Uterus (tissue), 2 donors: ENCODE results near the gene KCTD13.
"Not testable (repeated sequence)": the region's sequence is repeated elsewhere in the genome, so short reads cannot be mapped to it uniquely, and the experiment has no call there.

Experiments used
- CTCF ChIP-seq, 4 experiments: fragments of 200-600 bp in 2 of 4; fragments of 450-650 bp in 2 of 4; sonication (generic) in 2 of 4; IDR thresholded peaks; one replicate each; pipeline ENCODE4 v1.5.1; 2016 to 2019; ENCODE audit warnings: antibody characterized with exemption in 4 of 4, mild to moderate bottlenecking in 2 of 4, moderate library complexity in 1 of 4
- POLR2A ChIP-seq, 2 donors: fragments of 450-650 bp; IDR thresholded peaks; one replicate each; pipeline ENCODE4 v1.6.1; 2016; ENCODE audit warnings: antibody characterized with exemption in 2 of 2, mild to moderate bottlenecking in 1 of 2, moderate library complexity in 1 of 2

GRCh38 chr16:29909851-29910250 is 16.2 kb downstream of the KCTD13 start:
- not testable (repeated sequence) for TF ChIP-seq CTCF, POLR2A (IDR thresholded peaks at IDR 0.05)
